Lower leg skin (tissue), 3 donors: ENCODE measurements around the gene PSMD2.

Experiments
- CTCF ChIP-seq, 3 donors: fragments of 450-650 bp; IDR thresholded peaks; one replicate each; pipeline ENCODE4 v1.5.1; 2016; ENCODE audit warnings: antibody characterized with exemption in 3 of 3, mild to moderate bottlenecking in 3 of 3, moderate library complexity in 2 of 3
- POLR2A ChIP-seq, 2 donors: fragments of 450-650 bp; IDR thresholded peaks; one replicate each; pipeline ENCODE4 v1.6.1; 2016 to 2017; ENCODE audit warnings: antibody characterized with exemption in 2 of 2, mild to moderate bottlenecking in 1 of 2, moderate library complexity in 1 of 2

- TF ChIP-seq CTCF (IDR thresholded peaks at IDR 0.05) (no peak), POLR2A (IDR thresholded peaks at IDR 0.05) (no peak)
Measured at GRCh38 chr3:184337981-184338380, 38.9 kb downstream of the PSMD2 start.
